ENCODE measurements around the gene MAGOH.

GRCh38 chr1:53249706-53250105 lies 11.4 kb upstream of the MAGOH start:
- TF ChIP-seq CTCF (IDR thresholded peaks at IDR 0.05; ENCODE audit: extremely low read depth in 1 of 2, insufficient read depth in 1 of 2, low read depth in 1 of 2, low read length in 2 of 2) (no peak), MAX (IDR thresholded peaks at IDR 0.05; ENCODE audit: insufficient read depth, insufficient read length) (no peak), POLR2A (IDR thresholded peaks at IDR 0.05; ENCODE audit: low read depth, low read length) (no peak), JUN (IDR thresholded peaks at IDR 0.05; ENCODE audit: borderline replicate concordance, insufficient read depth, insufficient read length, low read depth) (no peak)
